ENCODE measurements around the gene CST1.
"Not testable (repeated sequence)": the region's sequence is repeated elsewhere in the genome, so short reads cannot be mapped to it uniquely, and the experiment has no call there.

CST1 gene

DNA sequence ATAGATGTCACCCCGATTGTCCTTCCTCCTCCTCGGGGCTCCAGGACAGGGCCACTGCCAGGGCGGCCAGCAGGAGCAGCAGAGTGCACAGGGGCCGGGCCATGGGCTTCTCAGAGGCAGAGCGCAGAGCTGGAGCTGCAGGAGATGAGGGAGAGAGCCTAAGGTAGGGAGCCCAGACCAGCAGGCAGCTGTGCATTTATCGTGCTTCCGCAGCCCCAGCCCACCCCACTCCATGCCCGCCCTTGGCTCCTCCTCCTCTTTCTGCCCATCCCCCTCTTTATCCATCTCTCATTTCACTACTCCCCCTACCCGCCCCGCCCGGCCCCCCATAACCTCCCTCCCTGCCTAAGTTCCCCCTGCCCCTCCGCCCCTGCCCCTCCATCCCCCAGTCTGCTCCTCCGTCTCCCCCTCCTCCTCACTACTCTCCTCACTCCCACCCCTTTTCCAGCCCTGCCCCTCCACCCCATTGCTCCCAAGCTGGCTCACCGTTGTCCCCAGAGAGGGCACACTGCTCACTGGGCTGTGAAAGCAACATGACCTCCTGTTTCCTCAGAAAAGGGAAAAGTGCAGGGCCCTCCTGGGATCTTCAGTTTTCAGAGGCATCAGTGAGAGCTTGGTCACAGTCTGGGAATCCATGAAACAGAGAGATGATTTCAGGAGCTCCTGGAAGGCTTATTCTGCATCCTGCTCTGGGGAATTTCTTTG is 25.5 kb upstream of the CST1 start:
- no peak overlapping the region for H3K27ac ChIP-seq
- POLR2A ChIA-PET (ENCODE audit: low non-redundant PET) = no interaction called here
- DNase-seq (ENCODE audit: low spot score) = no peak
- TF ChIP-seq, protein P1, sequence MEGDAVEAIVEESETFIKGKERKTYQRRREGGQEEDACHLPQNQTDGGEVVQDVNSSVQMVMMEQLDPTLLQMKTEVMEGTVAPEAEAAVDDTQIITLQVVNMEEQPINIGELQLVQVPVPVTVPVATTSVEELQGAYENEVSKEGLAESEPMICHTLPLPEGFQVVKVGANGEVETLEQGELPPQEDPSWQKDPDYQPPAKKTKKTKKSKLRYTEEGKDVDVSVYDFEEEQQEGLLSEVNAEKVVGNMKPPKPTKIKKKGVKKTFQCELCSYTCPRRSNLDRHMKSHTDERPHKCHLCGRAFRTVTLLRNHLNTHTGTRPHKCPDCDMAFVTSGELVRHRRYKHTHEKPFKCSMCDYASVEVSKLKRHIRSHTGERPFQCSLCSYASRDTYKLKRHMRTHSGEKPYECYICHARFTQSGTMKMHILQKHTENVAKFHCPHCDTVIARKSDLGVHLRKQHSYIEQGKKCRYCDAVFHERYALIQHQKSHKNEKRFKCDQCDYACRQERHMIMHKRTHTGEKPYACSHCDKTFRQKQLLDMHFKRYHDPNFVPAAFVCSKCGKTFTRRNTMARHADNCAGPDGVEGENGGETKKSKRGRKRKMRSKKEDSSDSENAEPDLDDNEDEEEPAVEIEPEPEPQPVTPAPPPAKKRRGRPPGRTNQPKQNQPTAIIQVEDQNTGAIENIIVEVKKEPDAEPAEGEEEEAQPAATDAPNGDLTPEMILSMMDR (conservative IDR thresholded peaks at IDR 0.05; ENCODE audit: low read depth) = no peak
- CTCF ChIA-PET = no interaction called here

DNA sequence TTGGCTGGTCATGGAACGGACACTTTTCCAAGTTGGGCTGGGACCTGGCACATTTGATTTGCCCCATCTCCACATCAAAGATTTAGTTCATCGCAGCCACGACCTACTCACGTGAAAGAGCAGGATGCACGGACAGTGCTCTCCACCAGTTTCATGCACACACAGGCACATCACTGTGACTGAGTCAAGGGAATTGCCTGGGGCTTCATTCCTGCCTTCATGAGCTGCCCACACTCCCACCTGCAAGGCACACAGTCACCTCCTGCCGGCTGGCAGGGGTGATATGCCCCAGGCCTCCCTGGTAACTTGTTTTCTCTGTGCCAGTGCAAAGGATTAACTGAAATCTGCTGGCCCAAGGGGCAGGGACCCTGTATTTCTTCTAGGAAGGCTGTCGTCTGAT is 23.3 kb upstream of the CST1 start:
- H3K27ac ChIP-seq = no peak overlapping the region
- ChIA-PET CTCF (no interaction called here), POLR2A (ENCODE audit: low non-redundant PET) (no interaction called here)
- TF ChIP-seq, protein P1 (conservative IDR thresholded peaks at IDR 0.05; ENCODE audit: low read depth) = no peak
- no peak for DNase-seq (ENCODE audit: low spot score)

DNA sequence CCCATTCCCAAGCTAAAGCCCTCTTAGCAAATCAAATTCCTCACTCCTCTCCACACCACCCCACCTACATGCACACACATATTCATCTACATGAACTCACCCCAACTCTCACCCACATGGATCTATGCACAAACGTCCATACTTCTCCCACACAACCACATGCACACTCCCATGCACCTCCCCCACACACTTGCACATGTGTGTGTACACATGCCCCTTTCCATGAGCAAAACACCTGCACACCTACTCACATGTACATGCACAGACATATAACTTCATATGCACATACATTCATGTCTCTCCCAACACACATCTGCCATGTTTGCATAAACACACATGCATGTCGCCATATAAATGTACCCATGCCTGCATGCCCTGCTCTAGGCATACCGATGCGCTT is 22.8 kb upstream of the CST1 start:
- H3K27ac ChIP-seq = no peak overlapping the region
- ChIA-PET POLR2A (ENCODE audit: low non-redundant PET) (no interaction called here), CTCF (interaction anchor here (0.7 kb wide), 1 partner anchor 98 kb away, joined by 3 read pairs; no protein-coding TSS in a partner anchor)
- no peak for DNase-seq (ENCODE audit: low spot score)
- TF ChIP-seq, protein P1 (conservative IDR thresholded peaks at IDR 0.05; ENCODE audit: low read depth) = no peak

DNA sequence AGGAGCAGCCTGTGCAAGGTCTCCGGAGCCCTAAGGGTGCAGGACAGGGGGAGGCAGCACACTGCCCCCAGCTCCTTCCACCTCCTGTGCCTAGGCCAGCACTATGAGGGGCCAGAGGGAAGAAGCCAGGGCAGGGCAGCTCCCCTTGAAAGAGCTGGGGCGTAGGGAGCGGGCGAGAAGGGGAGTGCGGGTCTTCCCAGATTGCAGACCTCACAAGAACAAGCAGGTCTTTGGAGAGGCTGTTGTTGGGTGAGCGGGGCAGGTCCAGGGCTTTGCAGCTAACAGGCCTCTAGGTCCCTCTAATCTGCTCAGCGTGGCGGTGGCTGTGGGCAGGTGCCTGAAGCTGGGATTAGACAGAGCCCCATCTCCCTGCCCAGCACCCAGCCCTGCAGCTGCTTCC is 22.4 kb upstream of the CST1 start:
- TF ChIP-seq, protein P1 (conservative IDR thresholded peaks at IDR 0.05; ENCODE audit: low read depth) = no peak
- ChIA-PET CTCF (interaction anchor here (0.7 kb wide), 1 partner anchor 97 kb away, joined by 3 read pairs; no protein-coding TSS in a partner anchor), POLR2A (ENCODE audit: low non-redundant PET) (no interaction called here)
- no peak overlapping the region for H3K27ac ChIP-seq
- no peak for DNase-seq (ENCODE audit: low spot score)

DNA sequence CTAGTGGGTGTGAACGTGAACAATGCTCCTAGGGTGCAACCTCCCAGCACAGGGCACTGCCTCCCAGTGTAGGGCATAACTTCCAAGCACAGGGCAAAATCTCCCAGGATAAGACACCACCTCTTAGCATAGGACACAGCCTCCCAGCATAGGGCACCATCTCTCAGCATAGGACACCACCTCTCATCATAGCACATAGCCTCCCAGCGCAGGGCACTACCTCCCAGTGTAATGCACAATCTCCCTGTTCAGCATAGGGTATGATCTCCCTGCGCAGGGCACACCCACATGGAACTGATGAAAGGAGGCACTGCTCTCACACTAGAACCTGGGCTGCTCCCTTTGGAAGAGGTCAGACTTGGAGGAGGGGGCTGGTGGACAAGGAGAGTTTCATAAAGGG is 21.3 kb upstream of the CST1 start:
- POLR2A ChIA-PET (ENCODE audit: low non-redundant PET) = no interaction called here
- H3K27ac ChIP-seq = no peak overlapping the region
- CTCF ChIA-PET = no interaction called here
- TF ChIP-seq, protein P1 (conservative IDR thresholded peaks at IDR 0.05; ENCODE audit: low read depth) = no peak
- DNase-seq (ENCODE audit: low spot score) = no peak

DNA sequence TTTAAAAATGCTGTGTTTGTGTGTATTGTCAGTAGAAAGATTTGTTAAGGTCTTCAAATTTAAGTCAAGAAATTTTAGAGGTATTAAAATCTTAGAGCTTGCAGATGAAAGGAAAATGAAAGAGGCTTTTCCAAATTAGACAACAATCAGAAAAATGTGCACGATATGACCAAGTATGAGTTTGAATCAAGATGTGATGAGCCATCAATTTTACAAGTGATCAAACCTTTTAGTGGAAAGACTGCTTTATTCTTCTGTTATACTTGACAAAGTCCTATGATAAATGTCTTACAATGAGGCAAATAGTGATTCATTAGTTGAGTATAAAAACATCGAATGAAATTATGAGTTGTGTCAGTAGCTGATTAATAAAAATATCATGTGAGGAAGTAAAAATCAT is 19.6 kb upstream of the CST1 start:
- POLR2A ChIA-PET (ENCODE audit: low non-redundant PET) = interaction anchor here (0.5 kb wide), 1 partner anchor 10 kb away, joined by 7 read pairs; no protein-coding TSS in a partner anchor
- no peak overlapping the region for H3K27ac ChIP-seq
- DNase-seq (ENCODE audit: low spot score) = no peak
- TF ChIP-seq, protein P1 (conservative IDR thresholded peaks at IDR 0.05; ENCODE audit: low read depth) = no peak
- CTCF ChIA-PET = no interaction called here

DNA sequence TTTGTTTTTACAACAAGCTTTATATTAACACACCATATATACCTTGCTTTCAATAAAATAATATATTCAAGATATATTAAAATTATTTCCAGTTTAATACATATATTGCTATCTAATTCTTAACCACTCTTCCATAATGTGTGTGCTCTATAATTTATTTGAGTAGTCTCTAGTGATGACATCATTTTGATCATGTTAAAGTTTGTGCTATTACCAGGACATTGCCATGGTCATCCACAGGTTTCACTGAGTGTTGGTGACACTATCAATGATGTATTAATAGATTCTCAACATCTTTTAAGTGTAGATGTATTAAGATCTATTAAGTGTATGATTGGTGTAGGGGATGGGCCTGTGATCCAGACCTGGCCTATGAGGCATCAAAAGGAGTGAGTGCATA is 17.8 kb upstream of the CST1 start:
- DNase-seq (ENCODE audit: low spot score); H3K27ac ChIP-seq; POLR2A ChIA-PET (ENCODE audit: low non-redundant PET); CTCF ChIA-PET: not testable (repeated sequence)
